SW480 (cell line): ENCODE data around the gene LNX1.

ENCODE experiments used
- DNase-seq: peaks from one replicate; pipeline ENCODE4 v3.0.0-alpha.2; 2016; ENCODE audit warnings: low spot score

LNX1 gene

DNA sequence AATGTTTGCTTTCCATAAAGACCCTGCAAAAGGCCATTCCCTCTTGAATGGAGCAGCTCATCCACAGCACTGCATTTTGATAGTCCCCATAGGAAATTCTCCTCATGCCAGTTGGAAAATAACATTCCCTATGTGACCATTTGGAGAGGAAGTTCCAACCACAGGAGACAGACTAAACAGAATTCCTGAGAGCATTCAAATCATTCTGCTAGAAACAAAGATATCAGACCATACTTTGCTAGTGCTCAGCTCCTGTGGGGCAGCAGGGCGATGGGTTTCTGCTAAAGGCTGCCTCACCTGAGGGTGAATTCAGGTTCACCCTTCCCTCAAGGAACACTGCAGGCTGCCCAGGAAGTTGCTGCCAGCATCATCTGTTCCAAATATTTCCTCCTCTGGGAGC, 58.8 kb downstream of the LNX1 start:
- no peak for DNase-seq

DNA sequence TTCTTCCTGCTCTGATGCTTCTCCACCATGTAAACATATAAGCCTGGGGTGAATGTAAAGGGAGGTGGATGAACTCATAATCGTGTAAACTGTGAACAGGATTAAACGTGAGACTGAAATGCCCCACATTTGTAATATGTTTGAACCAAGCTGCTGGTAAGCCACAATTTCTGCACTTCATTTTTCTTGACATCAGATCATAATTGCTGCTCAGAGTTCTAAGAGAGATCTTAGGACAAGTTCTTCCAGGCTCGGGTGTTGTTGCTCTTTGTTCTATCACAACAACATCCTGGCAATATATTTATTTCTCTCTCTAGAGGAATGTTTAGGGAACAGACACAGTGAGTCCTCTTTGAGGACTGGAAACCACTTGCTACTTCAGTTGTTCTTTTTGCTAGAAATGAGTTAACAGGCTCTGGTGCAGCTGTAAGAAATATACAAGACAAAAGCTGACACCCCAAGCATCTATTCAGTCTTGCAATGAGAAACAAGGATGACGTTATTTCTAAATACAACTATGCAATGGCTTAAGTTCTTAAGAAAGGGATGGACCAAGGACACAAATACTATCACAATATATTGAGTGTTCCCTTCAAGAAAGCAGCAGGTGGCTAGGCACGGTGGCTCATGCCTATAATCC, 59.6 kb downstream of the LNX1 start:
- no peak for DNase-seq

DNA sequence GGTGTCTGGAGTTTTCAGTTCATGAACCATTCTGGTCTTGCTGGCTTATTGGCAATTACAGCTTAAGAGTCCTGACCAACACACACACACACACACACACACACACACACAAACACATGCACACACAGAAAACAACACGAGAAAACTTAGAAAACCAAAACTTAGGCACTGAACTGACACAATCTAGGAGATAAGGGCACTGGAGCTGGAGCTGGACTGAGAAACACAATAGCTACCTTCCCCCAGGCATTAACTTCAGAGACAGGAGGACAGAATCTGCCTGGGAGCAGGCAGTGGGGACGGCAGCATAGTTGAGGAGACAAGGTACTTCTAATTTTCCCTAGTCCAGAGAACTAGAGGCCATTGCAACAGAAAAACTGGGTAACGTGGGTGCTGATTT, 62.3 kb downstream of the LNX1 start:
- no peak for DNase-seq

DNA sequence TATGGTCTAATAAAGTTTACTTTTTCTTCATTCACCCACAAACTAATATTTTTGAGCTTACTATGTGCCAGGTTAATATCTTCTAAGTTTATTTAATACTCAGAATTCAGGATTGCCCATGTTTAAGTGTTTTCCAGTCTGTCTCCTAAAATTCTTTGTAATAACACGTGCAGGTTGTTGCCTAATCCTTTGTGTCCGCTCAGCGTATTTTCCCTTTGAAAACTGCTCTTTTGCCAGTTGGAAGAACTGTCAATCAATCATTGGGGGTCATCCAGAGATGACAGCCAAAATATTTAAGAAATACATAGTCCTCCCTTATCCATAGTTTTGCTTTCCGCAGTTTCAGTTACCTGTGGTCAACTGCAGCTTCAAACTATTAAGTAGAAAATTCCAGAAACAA, 63.4 kb downstream of the LNX1 start:
- no peak for DNase-seq

DNA sequence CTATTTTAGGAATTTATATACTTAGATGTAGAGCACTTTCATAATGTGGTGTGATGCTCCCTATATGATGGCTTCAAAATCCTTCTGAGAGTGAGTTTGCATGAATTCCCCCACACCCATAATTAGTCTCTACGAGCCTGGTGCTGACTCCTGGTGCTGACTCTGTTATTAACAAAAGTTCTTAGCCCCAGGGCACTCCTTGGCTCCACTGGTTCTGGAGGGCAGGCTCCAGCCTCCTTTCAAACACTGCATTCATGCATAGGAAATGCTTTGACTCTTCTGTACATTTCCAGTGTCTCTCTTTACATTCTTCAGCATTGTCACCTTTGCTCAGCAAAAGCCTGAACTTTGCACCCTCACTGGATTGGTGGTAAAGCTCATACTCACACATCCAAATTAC, 64.0 kb downstream of the LNX1 start:
- no peak for DNase-seq

DNA sequence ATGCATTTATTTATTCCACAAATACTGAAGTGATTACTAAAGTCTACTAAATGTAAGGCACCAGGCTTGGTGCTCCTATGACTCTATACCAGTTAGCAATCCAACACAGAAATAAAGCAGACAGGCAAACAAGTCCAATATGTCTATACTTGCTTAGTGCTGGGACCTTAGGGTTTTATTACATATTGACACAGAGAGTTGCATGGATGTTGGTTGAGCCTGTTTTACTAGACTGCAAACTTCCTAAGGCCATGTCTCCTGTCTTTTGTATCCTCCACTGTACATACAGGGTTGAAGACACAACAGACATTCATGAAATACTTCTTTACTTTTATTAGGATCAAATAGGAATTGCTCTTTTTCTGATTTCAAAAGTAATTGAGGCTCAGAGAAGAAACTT, 69.0 kb downstream of the LNX1 start:
- no peak for DNase-seq

DNA sequence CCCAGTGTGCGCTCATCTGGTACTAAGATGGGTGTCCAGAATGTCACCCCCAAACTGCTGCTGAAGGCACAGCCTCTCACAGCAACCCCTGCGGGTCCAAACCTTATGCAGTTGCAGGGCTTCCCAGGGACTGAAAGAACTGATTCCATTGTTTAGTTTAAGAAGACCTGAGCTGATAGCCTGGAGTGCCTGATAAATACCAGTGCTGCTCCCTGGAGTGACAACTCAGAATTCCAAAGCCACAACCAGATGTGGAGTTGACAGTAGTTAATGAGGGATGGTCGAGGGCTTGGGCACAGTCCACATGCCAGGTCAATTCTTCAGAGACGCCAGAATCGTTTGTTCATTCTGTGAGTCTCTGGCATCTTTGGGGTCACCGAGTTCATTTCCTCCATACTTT, 71.2 kb downstream of the LNX1 start:
- DNase-seq = no peak

DNA sequence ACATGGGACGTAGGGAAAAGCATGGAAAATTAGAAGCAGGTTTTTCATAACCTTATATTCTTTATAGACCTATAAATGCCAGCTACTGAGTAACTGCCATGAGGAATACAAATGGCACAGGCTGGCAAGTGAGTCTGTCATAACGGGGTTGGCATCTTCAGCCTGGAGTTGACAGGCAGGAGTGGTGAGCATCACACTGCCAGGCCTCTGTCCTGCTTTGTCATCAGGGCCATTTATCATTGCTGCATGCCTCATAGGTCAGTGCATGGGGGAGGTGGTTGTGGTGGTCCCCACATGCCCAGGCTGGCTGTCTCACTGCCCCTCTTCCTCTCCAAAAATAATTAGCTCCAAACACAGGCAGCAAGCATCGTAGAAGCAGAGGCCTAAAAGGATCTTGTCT, 72.5 kb downstream of the LNX1 start:
- DNase-seq = no peak

DNA sequence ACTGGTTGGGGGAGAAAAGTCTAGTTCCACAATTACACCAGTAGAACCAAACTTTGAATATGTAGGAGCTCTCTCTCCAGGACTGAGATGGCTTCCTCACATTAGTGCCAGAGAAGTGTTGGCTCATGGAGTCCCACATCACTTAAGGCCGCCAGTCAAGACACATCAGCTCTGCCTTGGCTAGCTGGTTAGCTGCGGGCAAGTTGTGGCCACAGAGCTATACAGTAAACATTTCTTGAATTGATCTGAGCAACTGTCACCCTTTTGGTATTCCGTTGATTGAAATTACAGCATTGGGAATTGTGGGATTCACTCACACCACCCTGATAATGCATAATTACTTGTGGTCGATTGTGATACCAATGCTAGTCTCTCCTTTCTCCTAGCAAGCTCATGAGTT, 76.2 kb downstream of the LNX1 start:
- DNase-seq = no peak

DNA sequence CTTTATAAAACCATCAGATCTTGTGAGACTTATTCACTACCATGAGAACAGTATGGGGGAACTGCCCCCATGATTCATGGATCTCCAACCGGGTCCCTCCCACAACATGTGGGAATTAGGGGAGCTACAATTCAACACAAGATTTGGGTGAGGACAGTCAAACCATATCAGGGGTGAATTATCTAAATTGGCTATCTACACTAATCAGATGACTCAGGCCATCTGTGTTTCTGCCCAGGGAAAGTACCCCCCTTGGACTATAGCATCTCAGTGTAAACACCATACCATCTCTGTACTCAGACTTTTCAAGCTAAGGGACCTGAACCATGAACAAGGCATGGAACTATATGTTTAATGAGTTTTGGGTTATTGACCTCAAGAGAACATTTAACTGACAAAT, 76.8 kb downstream of the LNX1 start:
- DNase-seq = no peak

DNA sequence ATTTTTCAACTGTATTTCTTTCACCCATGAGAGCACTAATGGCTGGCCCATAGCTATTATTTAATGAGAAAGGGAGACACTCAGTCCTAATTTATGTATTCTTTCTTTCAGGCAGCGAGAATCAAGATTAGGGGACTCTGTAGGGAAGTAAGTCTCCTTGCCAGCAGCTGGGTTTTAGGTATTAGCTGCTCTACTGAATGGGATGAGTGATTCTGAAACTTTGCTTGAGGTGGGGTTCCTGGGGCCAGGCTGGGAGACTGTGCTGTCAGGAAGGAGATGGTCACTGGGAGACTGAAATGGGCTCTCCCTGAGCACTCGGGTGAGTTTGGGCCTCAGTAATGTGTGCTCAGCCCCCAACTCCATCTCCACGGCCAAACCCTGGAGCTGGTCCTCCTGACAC, 78.7 kb downstream of the LNX1 start:
- DNase-seq = no peak

DNA sequence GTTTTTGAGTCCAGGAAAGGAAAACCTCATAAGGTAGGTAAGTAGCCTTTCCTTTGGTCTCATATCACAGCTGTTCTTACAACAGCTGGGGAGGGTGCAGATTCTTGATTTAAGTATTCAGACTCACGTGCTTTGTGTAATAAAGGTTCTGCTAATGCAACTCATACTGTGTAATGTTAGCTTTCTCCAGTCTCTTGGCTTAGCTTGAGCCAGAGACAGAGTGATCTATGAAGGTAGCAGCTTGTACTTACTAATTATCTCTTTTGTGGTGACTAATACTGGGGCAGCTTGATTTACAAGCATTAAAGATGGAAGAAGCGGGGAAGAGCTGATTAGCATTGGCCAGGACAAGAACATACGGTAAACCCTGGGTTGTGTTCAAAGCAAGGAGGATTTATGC, 80.3 kb downstream of the LNX1 start:
- DNase-seq = no peak

DNA sequence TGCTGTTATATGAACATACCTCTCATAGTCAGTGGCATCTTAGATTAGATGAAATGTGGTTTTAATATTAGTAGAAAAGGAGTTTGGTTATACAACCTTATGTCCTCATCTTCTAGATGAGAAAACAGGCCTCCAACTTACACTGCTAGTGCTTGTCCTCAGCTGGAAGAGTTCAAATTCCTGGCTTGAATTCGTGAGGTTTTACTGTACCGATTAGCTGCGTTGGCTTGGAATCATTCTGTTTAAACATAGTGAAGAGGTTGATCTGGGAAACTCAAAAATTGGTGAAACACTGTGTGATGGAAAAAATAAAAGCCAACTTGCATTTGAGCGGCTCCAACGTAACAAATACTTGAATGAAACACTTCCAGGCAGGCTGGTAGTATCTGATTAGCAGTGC, 81.0 kb downstream of the LNX1 start:
- DNase-seq = no peak

DNA sequence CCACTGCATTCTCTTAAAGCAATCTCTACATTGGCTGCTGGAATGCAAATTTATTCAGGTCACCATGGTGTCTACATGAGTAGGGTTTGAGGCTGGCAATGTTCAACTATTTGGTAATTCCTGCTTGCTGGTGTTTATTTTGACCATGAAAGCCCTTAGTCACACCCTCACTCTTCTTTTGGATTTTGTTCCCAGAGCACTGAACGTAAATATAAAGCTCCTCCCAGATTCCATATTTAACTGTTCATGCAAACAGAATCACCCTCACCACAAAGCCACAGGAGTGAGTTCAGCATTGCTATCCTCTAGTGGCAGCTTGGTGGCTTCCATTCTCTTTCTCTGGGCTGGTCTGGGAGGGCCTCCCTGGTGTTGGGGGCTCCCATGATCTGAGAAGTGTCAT, 82.8 kb downstream of the LNX1 start:
- peak; percentile 74 for DNase-seq

DNA sequence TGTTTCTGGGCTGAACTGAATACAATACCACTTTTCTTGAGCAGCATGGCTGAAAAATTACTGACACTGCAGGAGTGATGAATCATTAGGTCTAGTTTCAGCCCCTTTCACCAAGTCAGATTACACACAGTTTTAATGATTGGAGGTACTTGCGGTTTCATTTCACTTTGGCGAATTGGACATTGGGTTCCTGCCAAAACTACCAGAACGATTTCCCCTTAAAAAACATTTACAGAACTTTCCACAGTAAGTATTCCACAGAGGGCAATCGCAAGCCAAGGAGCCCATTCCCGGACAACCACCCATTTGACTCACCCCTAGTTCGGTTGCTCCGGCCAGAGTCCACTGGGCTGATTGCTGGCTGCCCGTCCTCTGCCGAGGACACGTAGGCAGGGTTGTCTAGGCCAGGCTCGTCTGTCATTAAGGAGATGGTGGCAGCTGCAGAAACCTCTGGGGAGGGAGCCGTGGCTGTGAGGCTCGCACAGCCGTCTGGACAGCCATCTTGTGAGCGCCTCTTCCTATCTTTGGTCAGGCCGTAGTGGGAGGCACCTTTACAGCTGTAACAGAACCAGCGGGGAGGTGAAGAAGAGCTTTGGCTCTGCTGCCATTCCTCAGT, 83.5 kb downstream of the LNX1 start:
- peak; percentile 63 for DNase-seq

DNA sequence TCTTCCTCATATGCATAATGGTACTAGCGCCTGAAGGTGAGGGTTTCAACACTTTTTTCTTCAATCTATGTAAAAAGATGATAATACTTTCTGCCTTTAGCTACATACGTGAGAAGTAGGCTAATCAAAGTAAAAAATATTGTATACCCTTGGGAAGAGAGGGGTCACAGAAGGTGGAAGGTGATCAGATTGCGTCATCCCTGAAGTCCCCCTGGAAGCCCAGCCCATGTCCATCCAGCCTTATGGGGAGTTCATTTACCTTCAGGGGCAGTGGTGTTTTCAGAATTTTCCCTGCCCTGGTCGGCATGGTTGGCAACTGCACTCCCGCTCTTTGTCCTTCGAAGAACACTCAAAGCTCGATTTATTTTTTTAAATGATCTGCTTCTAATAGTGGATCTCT, 84.2 kb downstream of the LNX1 start:
- DNase-seq = no peak

DNA sequence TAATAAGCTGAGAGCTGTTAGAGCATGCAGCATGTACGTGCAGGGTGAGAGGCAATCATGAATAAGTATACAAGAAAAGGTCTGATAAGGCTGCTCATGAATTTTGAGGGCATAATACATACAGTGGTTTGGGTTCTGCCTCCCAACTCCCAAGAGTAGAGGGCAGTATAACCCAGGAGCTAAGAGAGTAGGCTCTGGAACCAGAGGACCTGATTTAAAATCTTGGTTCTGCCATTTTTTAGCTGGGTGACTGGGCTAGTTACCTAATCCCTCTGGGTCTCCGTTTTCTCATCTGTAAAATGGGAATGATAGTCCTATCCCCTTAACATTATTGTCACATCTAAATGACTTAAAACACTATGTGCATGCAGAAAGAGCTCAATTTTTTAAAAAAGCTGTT, 85.3 kb downstream of the LNX1 start:
- DNase-seq = no peak

DNA sequence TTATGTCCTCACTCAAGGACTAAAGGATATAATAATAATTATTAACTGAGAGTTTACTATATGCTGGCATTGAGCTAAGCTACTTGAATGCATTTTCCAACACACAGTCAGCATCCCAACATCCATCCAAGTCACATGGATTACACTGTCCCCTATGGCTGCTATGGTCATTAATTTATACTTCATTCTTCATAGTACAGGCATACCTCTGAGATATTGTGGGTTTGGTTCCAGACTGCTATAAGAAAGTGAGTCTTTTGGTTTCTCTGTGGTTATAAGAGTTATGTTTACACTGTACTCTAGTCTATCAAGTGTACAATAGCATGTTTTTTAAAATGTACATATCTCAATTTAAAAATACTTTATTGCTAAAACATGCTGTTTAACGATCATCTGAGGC, 89.2 kb downstream of the LNX1 start:
- DNase-seq = no peak

DNA sequence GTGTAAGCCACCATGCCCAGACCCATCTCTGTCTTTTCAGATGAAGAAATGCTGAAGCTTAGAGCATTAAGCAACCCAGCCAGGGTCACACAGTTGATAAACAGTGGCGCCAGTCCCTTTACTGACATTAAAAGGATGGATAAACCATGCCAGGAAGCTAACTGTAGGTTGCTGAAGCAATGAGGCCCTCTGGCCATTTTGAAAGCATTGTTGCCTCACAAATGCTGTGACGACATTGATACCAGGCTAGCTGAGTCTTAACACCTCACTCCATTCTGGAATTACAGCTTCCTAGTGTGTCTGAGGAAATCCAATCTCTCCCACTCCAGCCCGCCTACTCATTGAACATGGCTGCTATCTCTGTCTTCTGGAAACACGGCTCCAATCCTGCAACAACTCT, 89.7 kb downstream of the LNX1 start:
- DNase-seq = no peak

DNA sequence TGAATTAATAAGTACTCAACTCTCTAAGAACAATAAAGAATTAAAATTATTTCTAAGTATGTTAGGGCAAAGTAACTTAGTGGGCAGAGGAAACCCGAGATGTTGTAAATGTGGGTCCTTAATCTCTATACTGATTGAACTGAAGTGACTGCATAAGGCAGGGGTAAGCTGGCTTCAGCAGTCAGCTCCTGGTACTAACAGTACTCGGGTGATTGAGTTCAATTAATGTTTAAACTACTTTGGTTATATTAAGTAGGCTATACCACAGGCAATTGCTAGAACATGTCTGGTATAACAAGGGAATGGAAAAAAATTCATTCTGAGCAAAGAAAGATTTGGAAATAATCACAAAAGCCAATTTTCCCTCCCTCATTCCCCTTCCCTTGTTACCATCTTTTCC, 90.7 kb downstream of the LNX1 start:
- DNase-seq = no peak

DNA sequence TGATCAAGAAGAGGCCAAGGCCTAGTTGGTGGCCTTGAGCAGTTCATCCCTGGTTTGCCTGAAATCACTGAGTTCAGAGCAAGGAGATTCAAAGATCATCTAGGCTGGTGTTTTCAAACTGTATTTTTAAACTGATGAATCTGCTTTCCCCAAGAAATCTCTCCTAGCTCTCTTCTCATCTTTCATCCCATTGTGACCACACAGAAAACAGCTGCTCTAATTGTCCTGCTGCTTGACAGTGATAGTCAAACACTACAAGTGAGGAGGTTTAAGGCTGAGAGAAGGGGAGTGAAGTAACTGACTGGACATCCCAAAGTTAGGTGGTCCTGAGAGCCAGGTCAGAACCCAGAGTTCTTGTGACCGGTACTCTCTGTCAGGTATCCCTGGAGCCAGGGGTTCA, 91.5 kb downstream of the LNX1 start:
- no peak for DNase-seq

DNA sequence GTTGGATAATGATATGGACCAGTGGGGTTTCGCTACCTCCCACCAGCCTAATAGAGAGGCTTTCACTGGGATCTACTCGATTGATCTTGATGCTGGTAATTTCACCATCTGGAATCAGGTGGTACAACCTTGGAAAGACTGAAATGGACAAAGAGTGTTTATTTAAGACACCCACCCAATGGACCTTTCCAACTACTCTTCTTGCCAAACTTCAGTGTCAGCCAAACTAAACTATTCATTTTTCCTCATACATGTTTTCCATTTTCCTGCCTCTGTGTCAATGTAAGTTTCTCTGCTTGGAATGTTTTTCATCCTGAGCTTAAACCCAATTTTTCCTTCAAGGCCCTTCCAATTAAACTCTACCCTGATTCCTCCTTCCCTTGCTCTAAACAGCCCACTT, 92.6 kb downstream of the LNX1 start:
- DNase-seq = no peak

DNA sequence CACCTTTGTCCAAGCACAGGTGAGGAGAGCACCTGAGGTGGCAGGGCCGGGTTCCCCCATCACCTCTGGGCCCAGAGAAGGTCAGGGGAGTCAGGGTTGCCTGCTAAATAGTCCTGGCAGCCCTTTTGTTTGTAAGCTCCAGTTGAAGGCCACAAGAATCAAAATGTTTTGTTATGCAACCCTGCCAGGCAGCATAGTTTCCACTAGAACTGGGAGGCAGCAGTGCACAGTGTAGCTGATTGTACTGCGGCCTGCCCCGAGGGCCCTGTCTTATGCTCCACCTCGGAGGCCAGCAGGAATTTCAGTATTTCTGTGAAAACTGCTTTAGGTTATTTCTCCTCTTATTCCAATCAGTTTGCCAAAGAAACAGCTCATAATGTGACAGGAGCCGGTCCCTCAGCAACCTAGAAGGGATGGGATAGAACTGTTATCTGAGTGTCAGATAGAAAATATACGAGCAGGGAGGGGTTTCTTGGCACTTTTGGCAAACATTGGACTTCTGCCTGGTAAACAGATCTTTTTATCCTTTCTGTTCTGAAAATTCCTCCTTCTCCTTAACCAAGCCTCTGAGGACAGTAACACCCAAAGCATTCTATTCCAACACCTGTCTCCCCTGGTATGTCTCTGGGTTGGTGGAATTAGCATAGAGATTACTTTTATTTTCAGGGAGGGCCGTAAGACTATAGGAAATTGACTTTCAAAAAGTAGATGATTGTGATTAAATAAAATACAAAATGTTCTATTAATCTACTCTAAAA, 93.6 kb downstream of the LNX1 start:
- DNase-seq = no peak

DNA sequence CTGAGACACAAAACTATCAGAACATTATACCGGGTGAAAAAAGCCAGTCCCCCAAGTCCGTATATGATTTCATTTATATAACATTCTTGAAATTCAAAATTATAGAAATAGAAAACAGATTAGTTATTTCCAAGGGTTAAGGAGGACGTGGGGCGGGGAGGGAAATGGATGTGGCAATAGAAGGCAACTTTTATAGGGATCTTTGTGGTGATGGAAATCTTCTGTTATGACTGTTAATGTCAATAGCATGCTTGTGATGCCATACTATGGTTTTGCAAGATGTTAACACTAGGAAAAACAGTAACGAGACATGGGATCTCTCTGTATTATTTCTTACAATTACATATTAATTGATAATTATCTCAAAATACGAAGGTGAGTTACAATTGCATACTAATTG, 96.4 kb downstream of the LNX1 start:
- no peak for DNase-seq
